HepG2 (cell line): ENCODE data around the gene TMEM200B. TPM values are rescaled to one million over a fixed set of nuclear protein-coding genes. Genes with fewer than 3 reads are reported as not detected.
A peak's percentile ranks its signal among the peaks of the same experiment; 100 is the strongest.

Experiments used
- CC2D1A ChIP-seq: sonication (generic); formaldehyde crosslinking; IDR thresholded peaks from 2 replicates; pipeline ENCODE4 v1.8.1; 2023; ENCODE audit warnings: mild to moderate bottlenecking, missing genetic modification reagents
- DMAP1 ChIP-seq: IDR thresholded peaks from 2 replicates; pipeline ENCODE4 v1.6.1; 2016
- ELK4 ChIP-seq: sonication (generic); formaldehyde crosslinking; IDR thresholded peaks from 2 replicates; pipeline ENCODE4 v1.9.0; 2021; ENCODE audit warnings: missing genetic modification reagents, borderline replicate concordance
- GABPB1 ChIP-seq: IDR thresholded peaks from 2 replicates; pipeline ENCODE4 v1.6.1; 2016; ENCODE audit warnings: mild to moderate bottlenecking, missing genetic modification reagents, moderate library complexity, missing compliant biosample characterization
- GATAD2A ChIP-seq: IDR thresholded peaks from 2 replicates; pipeline ENCODE4 v1.6.1; 2016
- HMGXB4 ChIP-seq, 2 experiments: sonication (generic) in 1 of 2; formaldehyde crosslinking in 1 of 2; IDR thresholded peaks; 2 replicates each; pipeline versions ENCODE4 v1.4.0 to v1.6.1; 2018 to 2020; ENCODE audit warnings: missing genetic modification reagents in 2 of 2, borderline replicate concordance in 1 of 2, low read depth in 1 of 2, mild to moderate bottlenecking in 1 of 2, missing biosample characterization in 1 of 2
- KDM5B ChIP-seq: sonication (generic); formaldehyde crosslinking; IDR thresholded peaks from 2 replicates; pipeline ENCODE4 v1.4.0; 2020; ENCODE audit warnings: missing genetic modification reagents, mild to moderate bottlenecking, borderline replicate concordance
- MAF1 ChIP-seq: sonication (generic); formaldehyde crosslinking; IDR thresholded peaks from 2 replicates; pipeline ENCODE4 v1.5.0; 2020; ENCODE audit warnings: missing genetic modification reagents, borderline replicate concordance
- MXD1 ChIP-seq: sonication (generic); formaldehyde crosslinking; IDR thresholded peaks from 2 replicates; pipeline ENCODE4 v1.4.0; 2020; ENCODE audit warnings: mild to moderate bottlenecking, missing genetic modification reagents
- NCOR1 ChIP-seq: fragments of 200-600 bp; sonication (generic); IDR thresholded peaks from 2 replicates; pipeline ENCODE4 v1.7.0; 2017; ENCODE audit warnings: antibody characterized with exemption, low read length, borderline replicate concordance
- PHF5A ChIP-seq: IDR thresholded peaks from one replicate; pipeline ENCODE4 v1.6.1; 2018; ENCODE audit warnings: low read depth, missing genetic modification reagents; ENCODE audit not compliant: unreplicated experiment
- RBFOX2 ChIP-seq: fragments of 200-400 bp; formaldehyde crosslinking; IDR thresholded peaks from 2 replicates; pipeline ENCODE4 v1.6.1; 2017; ENCODE audit warnings: low read depth, mild to moderate bottlenecking, low read length
- REL ChIP-seq: sonication (generic); formaldehyde crosslinking; conservative IDR thresholded peaks from 2 replicates; pipeline ENCODE4 v1.8.0; 2022; ENCODE audit warnings: mild to moderate bottlenecking, missing genetic modification reagents, moderate library complexity
- TRIM24 ChIP-seq: sonication (generic); formaldehyde crosslinking; IDR thresholded peaks from 2 replicates; pipeline ENCODE4 v1.8.0; 2022; ENCODE audit warnings: mild to moderate bottlenecking, missing genetic modification reagents
- ZBTB20 ChIP-seq: sonication (generic); formaldehyde crosslinking; IDR thresholded peaks from 2 replicates; pipeline ENCODE4 v1.8.1; 2023; ENCODE audit warnings: missing genetic modification reagents, low read depth, mild to moderate bottlenecking, borderline replicate concordance
- ZBTB33 ChIP-seq: sonication (generic); formaldehyde crosslinking; IDR thresholded peaks from 2 replicates; pipeline ENCODE4 v1.4.0; 2020; ENCODE audit warnings: missing genetic modification reagents
- ZBTB7A ChIP-seq: sonication (generic); formaldehyde crosslinking; IDR thresholded peaks from 2 replicates; pipeline ENCODE4 v1.8.0; 2022; ENCODE audit warnings: mild to moderate bottlenecking, missing genetic modification reagents
- ZNF207 ChIP-seq: fragments of 450-650 bp; IDR thresholded peaks from 2 replicates; pipeline ENCODE4 v1.6.1; 2016; ENCODE audit warnings: antibody characterized with exemption, borderline replicate concordance
- ZNF556 ChIP-seq: sonication (generic); formaldehyde crosslinking; IDR thresholded peaks from 2 replicates; pipeline ENCODE4 v1.4.0; 2020; ENCODE audit warnings: mild to moderate bottlenecking, missing genetic modification reagents, borderline replicate concordance
- ZNF567 ChIP-seq: sonication (generic); formaldehyde crosslinking; IDR thresholded peaks from 2 replicates; pipeline ENCODE4 v1.8.1; 2023; ENCODE audit warnings: mild to moderate bottlenecking, missing genetic modification reagents, borderline replicate concordance
- ZNF766 ChIP-seq: sonication (generic); formaldehyde crosslinking; IDR thresholded peaks from 2 replicates; pipeline ENCODE4 v1.5.0; 2020; ENCODE audit warnings: missing genetic modification reagents, borderline replicate concordance
- ZNF777 ChIP-seq: sonication (generic); formaldehyde crosslinking; IDR thresholded peaks from 2 replicates; pipeline ENCODE4 v1.4.0; 2020; ENCODE audit warnings: missing genetic modification reagents
- ZNF883 ChIP-seq: sonication (generic); formaldehyde crosslinking; IDR thresholded peaks from 2 replicates; pipeline ENCODE4 v1.5.1; 2020; ENCODE audit warnings: mild to moderate bottlenecking, missing genetic modification reagents; ENCODE audit errors: not compliant biosample characterization
- polyA plus RNA-seq, 8 experiments: library from polyadenylated mRNA; depleted of rRNA in 3 of 8; stranded (reverse) in 7 of 8; unstranded in 1 of 8; fragments of >200 nt; fragmentation: Illumina TruSeq in 4 of 8; extraction: Trizol in 4 of 8; gene quantifications; 2 replicates each; pipeline versions ENCODE4 v1.2.1 to v1.2.3, GENCODE V29; 2011 to 2016; ENCODE audit warnings: low read depth in 4 of 8, missing spikeins in 1 of 8, mixed read lengths in 1 of 8; ENCODE audit not compliant: insufficient read depth in 1 of 8
- total RNA-seq, 5 experiments: library from RNA; depleted of rRNA; stranded (reverse); fragments of >200 nt; fragmentation: Illumina TruSeq; extraction: Trizol; gene quantifications; 2 replicates each; pipeline ENCODE4 v1.2.3, GENCODE V29; 2016; ENCODE audit warnings: low read depth in 1 of 5

The TMEM200B gene
- total and polyA plus RNA-seq, 2 of the 13 experiments (the other 11 are each of a cell fraction or from before 2014, with no cell fraction given): 1.1 to 1.4 TPM

GRCh38 chr1:29124366-29125236, 898 bp upstream of the TMEM200B start (continued):
- 0 out of 2 replicates have a peak, but pooled peaks have one; percentile 26 for TF ChIP-seq ZBTB33 (CRISPR knock-in tag)
- TF ChIP-seq CC2D1A (CRISPR knock-in tag): no peak
- TF ChIP-seq ZNF766 (CRISPR knock-in tag): no peak
- TF ChIP-seq DMAP1 (CRISPR knock-in tag): peak; percentile 8; the same call in 1 of the 2 replicates
- TF ChIP-seq ZNF207: no peak
- TF ChIP-seq TRIM24: no peak
- no peak for TF ChIP-seq ZBTB20 (CRISPR knock-in tag)
- peak; percentile 77 for TF ChIP-seq ZNF777 (CRISPR knock-in tag)
- no peak for TF ChIP-seq MAF1
- TF ChIP-seq MXD1: peak; percentile 27; the same call in 1 of the 2 replicates
- TF ChIP-seq ZNF567 (CRISPR knock-in tag): 0 out of 2 replicates have a peak, but pooled peaks have one; percentile 47
- no peak for TF ChIP-seq GATAD2A
- peak; percentile 62; the same call in 1 of the 2 replicates for TF ChIP-seq RBFOX2
- TF ChIP-seq GABPB1 (CRISPR knock-in tag): peak; percentile 56; the same call in 1 of the 2 replicates
- TF ChIP-seq ZNF883 (CRISPR knock-in tag): no peak
- no peak; the same call in 1 of the 2 replicates for TF ChIP-seq KDM5B (CRISPR knock-in tag)
- 0 out of 2 replicates have a peak, but pooled peaks have one; percentile 64 for TF ChIP-seq ZBTB7A
- TF ChIP-seq ELK4: no peak
- no peak for TF ChIP-seq NCOR1
- TF ChIP-seq ZNF556: no peak
- TF ChIP-seq REL: no peak
- TF ChIP-seq HMGXB4 (CRISPR knock-in tag; IDR thresholded peaks at IDR 0.05; ENCODE audit: borderline replicate concordance in 1 of 2, low read depth in 1 of 2): peak in 1 of 2 experiments; percentile 72; a peak in 2 of 4 replicates
- TF ChIP-seq PHF5A (CRISPR knock-in tag): no peak
